RWPE1 (cell line): ENCODE data around the gene GPR151.

ENCODE experiments used
- CTCF ChIA-PET: fragments of 350-600 bp; sonication (Branson Sonifier 250); formaldehyde crosslinking; extraction: SDS; loops from one replicate; lab custom pipeline; 2021; lab: Yijun Ruan, JAX
- POLR2A ChIA-PET: fragments of 400-600 bp; formaldehyde crosslinking; extraction: SDS; loops from one replicate; lab custom pipeline; 2020; ENCODE audit warnings: antibody characterized with exemption; ENCODE audit not compliant: low non-redundant PET; lab: Yijun Ruan, JAX
- DNase-seq: peaks from one replicate; pipeline ENCODE4 v3.0.0; 2012; ENCODE audit warnings: low spot score
- H3K27ac ChIP-seq: fragments of 450-650 bp; 2 replicates; pipeline ENCODE4 v1.5.1; 2017
- TF ChIP-seq, protein P1 (sequence below): fragments of 450-650 bp; conservative IDR thresholded peaks from 2 replicates; pipeline ENCODE4 v1.5.1; 2017; ENCODE audit warnings: low read depth, mild to moderate bottlenecking

GPR151 gene

DNA sequence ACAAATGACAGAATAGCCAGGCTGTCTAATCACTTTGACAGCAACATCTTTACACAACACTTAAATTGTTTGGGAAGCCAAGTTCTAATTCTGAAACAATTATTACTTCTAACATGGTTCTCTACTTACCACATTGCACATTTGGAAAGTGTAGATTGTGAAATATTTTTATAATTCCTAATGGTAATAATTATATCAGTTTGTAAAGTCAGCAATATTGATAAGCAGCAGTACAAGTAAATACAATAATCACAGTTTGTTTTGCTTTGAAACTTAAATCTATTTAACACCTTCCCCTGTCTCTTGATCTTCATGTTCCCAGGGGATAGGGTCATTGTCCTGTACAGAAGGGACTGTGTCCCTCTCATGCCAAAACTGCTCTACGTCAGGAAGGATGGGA, 1.4 kb downstream of the GPR151 start:
- DNase-seq = no peak
- no peak overlapping the region for H3K27ac ChIP-seq
- TF ChIP-seq, protein P1, sequence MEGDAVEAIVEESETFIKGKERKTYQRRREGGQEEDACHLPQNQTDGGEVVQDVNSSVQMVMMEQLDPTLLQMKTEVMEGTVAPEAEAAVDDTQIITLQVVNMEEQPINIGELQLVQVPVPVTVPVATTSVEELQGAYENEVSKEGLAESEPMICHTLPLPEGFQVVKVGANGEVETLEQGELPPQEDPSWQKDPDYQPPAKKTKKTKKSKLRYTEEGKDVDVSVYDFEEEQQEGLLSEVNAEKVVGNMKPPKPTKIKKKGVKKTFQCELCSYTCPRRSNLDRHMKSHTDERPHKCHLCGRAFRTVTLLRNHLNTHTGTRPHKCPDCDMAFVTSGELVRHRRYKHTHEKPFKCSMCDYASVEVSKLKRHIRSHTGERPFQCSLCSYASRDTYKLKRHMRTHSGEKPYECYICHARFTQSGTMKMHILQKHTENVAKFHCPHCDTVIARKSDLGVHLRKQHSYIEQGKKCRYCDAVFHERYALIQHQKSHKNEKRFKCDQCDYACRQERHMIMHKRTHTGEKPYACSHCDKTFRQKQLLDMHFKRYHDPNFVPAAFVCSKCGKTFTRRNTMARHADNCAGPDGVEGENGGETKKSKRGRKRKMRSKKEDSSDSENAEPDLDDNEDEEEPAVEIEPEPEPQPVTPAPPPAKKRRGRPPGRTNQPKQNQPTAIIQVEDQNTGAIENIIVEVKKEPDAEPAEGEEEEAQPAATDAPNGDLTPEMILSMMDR = no peak
- POLR2A ChIA-PET = interaction anchor here (0.6 kb wide), 1 partner anchor 1483 kb away, joined by 5 read pairs; no protein-coding TSS in a partner anchor
- CTCF ChIA-PET = no interaction called here

DNA sequence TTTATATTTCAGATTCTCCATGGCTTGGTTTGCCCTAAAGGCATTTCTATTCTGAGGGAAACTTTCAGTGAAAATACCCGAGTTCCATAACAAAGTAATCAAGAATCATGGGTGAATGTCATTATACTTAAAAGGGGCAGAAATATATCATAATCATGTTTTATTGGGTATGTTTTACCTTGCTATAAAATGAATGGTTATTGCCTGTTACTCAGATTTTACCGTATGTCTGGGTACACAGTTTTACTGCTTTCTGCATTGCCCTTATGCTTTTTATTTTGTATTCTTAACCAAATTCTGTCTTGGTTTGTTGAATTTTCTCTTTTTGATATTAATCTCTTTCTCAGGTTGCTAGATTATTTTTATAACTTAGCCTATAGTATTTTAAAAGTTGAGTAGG, 2.5 kb downstream of the GPR151 start:
- TF ChIP-seq, protein P1 = no peak
- DNase-seq = no peak
- ChIA-PET POLR2A (no interaction called here), CTCF (interaction anchor here (0.6 to 0.7 kb wide), 3 partner anchors 177 to 454 kb away, joined by 3 to 4 read pairs (median 3); no protein-coding TSS in a partner anchor)
- H3K27ac ChIP-seq = no peak overlapping the region

DNA sequence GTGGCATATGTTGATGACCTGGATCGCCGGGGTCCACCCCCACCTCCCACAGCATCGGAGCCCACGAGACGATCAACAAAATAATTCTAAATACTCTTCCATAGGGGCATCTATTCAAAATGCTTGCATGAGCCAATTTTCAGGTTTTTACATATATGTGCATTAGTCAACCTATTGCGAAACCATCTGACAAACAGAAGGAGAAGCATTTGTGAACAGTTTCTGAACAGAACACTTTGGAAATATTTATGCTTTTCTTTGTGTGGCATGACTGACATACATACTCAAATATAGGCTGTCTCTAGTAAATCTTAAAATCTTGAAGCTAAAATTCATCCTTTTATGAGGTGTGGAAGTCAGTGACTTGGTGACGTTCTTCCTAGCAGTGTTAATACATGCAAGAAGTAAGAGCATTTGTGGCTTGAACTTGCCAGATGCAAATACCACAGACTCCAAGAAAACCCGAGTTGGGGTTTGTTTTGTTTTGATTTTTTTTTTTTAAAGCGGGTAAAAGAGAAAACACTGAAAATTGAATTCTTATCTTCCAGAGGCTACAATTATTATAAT, 5.3 kb downstream of the GPR151 start:
- ChIA-PET CTCF (interaction anchor here (1.0 kb wide), 1 partner anchor 23 kb away, joined by 3 read pairs; no protein-coding TSS in a partner anchor), POLR2A (no interaction called here)
- no peak overlapping the region for H3K27ac ChIP-seq
- DNase-seq = no peak
- TF ChIP-seq, protein P1 = no peak

DNA sequence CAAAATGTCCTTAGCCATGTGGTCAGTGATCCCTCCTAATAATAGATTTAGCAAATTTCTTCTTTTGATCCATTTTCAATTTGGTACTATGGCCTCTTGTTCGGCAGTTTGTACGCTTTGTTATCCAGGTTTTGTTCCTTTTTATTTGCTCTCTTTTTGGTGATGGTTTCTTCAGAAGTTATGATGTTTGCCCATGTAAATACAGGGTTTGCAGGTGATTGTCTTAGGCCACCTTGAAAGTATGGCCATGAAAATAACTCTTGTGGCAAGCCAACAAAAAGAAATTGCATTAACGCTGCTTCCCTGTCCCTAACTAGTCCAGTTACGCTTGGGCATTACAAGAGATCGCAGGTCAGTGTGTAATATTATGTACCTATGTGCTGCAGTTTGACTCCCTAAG, 8.6 kb downstream of the GPR151 start:
- no peak for DNase-seq
- ChIA-PET CTCF (no interaction called here), POLR2A (no interaction called here)
- no peak overlapping the region for H3K27ac ChIP-seq
- TF ChIP-seq, protein P1 = no peak

DNA sequence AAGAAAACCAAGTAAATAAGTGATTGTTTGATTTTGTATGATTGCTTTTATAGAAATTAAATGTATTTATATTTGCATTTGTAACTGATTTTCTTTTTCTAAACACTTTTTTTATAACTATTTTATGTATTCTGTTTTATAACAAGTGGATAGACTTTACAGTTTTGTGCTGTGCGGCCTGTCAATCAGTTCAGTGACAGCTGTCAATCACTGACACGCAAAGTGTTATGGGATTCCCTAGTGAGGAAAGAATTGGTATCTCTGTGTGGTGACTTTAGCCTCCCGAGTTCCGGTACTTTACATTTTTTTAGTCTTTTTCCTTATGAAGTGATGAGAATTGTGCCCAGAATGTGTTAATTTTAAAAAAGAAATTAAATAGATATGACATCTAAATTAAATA, 16.3 kb downstream of the GPR151 start:
- TF ChIP-seq, protein P1 = no peak
- POLR2A ChIA-PET = no interaction called here
- no peak for DNase-seq
- CTCF ChIA-PET = interaction anchor here (0.7 kb wide), 2 partner anchors 40 to 1403 kb away, joined by 4 to 5 read pairs; no protein-coding TSS in a partner anchor
- H3K27ac ChIP-seq = no peak overlapping the region

DNA sequence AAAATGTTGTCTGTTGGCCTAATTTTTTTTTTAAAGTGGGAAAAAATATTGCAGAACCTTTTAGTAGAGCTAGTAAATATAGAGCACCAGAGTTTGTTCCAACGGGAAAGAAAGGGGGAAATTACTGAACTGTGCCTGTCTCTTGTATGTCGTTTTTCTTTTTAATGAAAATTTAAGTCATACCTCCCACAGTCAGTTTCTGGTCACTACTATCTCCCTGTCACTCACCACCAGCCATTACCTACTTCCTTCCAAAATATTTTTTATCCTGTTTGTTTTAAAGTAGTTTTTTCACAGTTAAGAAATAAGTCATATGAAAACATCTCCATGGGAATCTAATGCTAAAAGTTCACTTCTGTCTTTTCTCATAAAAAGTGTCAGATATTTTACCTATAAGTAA, 21.3 kb downstream of the GPR151 start:
- DNase-seq = no peak
- CTCF ChIA-PET = no interaction called here
- H3K27ac ChIP-seq = no peak overlapping the region
- POLR2A ChIA-PET = no interaction called here
- TF ChIP-seq, protein P1 = no peak
